ENCODE measurements around the gene PRODH2.

The PRODH2 gene

DNA sequence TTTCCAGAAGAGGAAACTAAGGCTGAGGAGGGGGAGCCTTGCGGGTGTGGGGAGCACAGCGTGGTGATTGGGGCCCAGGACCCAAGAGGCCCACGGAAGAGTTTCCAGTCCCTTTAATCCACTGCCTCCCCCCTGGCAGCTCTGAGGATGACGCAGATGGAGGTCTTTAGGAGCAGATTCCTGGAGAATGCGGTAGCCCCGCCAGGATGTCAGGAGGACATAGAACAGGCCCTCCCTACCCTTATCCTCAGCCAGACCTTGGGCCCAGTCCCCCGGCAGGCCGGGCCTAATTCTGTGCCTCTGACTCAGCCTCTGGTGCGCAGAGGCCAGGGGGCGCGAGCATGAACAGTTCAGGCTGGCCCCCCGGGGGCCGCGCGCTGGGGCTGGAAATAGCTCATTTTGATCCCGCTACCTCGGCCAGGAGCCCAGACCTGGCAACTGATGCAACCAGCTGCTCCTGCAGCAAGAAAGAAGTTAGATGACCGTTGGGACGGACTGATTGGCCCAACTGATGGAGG, 55.4 kb downstream of the PRODH2 start:
- DNase-seq, result no peak

DNA sequence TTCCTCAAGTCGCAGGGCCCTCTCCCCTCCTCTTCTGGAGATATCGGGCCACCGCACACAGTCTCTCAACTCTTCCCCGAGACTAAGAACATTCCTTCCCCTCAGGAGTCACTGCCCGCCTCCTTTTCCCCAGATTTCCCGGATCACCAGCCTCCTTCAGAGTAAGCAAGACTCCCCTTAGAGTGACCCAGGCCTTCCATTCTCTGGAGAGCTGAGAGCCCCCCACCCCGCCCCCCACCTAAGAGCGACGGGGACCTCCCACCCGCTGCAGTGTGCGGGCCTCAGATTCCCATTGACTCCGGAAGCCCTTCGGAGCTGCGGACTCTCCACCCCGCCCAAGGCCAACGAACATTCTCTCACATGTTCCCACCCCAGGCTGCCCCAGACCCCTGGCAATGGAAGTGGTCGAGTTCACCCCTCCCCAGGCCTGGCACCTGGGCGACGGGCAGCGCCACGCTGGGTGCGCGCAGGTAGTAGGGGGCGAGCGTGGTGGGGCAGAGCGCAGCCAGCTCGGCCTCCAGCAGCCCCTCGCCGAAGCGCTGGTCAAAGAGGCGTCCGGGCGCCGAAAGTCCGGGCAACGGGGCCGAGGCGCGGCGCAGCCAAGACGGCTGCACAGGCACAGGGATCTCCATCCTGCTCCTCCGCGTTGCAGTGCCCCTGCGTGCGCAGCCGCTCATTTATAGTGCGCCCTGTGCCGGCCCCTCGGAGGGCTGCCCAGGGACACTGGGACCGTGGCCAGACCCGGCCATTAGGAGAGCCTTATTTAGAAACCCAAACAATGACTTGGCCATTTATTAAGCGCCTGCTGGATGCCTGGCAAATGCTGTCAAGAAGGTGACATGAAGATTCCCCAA, 56.0 kb downstream of the PRODH2 start, which contains the start of gene HSPB6:
Gene HSPB6, minus strand, starts transcription at position 653 of the 854 bp plus-strand sequence. Its CDS starts 21 bp downstream, at position 632.
- no peak for DNase-seq

DNA sequence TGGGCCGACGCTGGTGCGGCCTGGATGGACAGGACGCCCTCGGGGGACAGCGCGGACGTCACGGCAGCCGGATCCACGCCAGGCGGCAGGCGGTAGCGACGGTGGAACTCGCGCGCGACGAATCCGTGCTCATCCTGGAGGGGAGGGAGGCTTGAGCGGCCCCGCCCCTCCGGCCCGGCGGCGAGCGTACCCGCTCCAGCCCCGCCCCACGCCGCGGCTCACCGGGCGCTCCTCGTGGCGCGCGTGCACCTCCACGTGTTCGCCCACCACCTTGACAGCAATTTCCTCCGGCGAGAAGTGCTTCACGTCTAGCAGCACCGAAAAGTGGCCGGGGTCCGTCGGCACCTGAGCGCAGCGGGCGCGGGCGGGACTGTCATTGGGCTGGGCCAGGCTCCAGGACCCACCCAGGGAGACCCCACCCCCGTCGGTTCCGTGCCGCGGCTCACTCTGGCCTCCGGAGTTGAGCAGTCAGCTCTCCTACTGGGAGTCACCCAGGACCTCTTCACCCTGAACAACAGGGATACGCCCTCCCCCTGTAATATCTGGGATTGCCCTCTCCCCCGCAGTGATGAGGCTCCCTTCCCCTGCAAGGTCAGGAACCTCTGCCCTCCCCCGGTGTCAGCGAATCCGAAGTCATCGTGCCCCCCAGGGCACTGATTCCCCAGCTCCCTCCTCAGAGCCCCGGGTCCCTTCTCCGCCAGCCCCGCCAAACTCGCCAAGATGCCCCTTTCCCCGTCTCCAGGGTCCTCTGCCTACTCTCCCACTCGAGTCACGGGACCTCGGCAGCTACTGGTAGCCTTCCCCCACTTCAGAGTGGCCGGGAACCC, 56.9 kb downstream of the PRODH2 start:
- DNase-seq, result no peak

DNA sequence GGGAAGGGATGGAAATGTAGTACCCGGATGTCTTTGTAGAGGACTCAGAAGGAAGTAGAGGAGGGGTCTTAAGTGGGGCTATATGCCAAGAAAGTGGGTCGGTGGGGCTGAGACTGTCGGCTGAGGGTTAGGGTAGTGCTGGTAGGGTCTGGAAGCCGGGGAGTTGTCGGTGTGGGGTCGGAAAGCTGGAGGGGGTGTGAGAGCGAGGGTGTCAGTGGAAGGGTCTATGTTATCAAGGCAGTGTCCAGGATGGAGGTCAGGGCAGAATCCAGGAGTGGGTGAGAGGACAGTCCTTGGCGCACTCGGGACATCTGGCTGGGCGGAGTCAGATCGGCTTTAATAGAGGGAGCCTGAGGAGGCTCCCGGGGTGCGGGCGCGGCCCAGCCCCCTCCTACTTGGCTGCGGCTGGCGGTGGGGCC, 57.5 kb downstream of the PRODH2 start:
- DNase-seq, result no peak

DNA sequence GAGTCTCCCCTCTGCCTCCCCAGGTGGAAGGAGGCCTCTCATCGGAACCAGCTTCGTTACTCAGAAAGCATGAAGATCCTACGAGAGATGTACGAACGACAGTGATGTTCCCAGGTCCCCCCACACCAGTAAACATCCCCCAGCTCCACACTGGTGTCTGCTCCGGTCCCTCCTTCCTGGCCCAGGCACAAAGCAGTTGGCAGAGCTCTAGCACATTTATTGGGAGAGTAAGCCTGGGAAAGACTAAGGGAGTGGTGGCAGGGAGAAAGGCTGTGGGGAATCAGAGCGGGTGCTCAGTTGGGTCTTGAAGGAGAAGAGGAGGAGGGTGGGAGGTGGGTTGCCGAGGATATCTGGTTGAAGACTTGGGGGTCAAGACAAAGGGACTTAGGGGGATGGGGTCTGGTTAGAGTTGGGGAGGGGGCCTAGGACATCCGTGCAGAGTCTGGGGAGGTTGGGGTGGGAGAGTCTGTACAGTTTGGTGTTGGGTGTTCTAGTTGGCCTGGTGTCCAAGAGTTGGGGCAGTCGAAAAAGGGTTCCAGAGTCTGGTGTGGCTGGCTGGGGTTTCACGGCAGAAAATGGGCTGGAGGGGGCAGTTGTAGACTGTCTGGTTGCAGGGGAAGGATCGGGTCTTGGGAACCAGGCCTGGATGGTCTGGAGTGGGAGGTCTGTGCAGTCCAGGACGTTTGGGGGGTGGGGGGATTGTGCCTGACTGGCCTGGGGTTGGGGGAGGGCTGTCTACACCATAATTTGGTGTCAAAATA, 58.1 kb downstream of the PRODH2 start:
- DNase-seq, result no peak

DNA sequence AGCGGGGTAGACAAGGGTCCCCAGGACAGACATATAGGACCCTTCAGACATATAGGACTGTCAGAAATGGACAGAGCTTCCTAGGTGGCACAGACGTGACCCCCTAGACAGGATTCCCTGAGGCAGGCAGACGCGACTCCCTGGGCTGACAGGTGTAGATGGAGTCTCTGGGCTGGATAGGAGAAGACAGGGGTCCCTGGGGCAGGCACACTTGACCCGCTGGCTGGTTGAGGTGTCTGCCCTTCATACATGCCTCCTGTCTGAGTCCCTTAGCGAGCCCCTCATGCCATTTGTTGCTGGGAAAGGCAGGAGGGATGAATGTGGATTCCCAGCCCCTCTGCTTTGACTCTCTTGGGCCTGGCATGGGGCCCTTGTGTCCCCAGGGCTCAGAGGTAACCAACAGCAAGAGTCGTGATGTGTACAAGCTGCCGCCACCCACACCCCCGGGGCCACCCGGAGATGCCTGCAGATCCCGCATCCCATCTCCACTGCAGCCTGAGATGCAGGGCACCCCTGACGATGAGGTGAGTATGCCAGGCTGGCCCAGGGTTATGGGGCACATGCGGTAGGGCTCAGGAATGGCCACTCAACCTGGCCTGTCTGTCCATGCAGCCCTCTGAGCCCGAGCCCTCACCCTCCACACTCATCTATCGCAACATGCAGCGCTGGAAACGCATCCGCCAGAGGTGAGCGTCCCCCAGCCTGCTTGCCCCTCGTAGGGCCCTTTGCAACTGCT, 58.8 kb downstream of the PRODH2 start:
- DNase-seq, result no peak

DNA sequence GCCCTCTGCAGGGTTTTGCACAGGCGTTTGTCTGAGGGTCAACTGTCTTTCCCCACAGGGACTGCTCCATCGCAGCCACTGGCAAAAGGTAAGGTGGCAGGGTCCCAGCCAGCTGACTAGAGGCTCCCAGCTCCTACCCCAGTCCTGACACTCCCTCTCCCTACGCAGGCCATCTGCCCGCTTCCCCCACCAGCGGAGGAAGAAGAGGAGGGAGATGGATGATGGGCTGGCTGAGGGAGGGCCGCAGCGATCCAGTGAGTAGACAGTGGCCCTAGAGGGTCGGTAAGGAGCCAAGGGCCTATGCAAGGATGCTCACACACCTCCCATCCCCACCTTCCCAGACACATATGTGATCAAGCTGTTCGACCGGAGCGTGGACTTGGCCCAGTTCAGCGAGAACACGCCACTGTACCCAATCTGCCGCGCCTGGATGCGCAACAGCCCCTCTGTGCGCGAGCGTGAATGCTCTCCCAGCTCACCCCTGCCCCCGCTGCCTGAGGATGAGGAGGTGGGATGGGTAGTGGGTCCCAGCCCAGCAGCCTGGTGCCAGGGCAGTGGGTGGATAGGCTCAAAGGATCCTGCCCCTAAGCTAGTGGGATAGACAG, 59.8 kb downstream of the PRODH2 start:
- no peak for DNase-seq

DNA sequence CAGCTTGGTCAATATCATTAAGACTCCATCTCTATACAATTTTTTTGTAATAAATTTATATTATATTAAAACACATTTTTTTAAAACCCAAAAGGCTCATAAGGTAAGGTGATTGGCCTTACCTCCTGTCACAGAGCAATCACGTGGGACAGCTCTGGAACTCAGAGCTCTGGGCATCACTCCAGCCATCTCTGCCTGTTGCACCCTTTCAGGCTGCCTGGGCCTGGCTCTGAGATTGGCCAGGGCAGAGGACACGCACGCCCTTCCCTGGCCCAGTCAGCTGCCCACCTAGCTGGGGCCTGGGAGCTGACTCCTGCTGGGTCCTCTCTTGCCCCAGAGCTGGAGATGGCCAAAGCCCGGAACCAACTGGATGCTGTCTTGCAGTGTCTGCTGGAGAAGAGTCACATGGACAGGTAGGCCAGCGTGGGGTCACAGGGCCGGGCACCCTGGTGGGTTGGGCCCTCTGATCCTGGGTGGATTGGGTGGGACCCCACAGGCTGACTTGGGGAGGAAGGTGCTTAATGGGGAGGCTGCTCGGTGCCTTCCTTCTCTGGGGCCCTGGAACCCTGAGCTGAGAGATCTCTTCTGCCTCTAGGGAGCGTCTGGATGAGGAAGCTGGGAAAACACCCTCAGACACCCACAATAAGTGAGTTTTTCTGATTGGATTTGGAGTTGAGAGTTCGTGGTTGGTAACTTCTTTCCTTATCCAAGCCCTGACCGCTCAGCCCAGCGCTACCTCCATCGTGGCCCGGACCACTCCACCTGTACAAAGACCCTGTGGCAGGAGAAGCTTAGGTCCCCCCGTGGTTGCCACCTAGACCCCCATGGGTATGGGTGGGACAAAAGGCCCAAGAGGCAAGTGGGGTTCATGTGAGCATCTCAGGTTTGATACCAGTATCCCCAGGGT, 60.6 kb downstream of the PRODH2 start:
- DNase-seq, result no peak

DNA sequence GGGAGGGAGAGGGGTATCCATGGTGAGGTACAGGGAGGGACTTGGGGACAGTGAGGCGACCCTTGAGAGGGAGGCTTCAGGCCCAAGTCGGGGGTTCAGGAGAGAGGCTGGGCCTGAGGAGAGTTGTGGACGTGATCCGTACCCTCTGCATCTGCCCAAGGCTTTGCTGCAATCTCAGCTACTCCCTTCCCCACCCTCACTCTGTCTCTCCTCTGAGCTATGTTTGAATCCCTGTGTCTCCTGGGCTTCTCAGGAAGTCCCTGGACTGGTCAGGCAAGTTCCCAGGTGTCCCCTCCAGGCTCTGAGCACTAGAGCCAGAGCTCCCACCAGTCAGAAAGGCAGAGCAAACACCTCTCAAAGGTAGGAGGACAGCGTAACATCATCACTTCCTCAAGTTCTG, 62.5 kb downstream of the PRODH2 start:
- DNase-seq, result no peak

Data from NCI-H526 treated with DMSO at 0.1 percent for 48 hours (cell line).